Ovary (tissue), 9 donors: ENCODE data around the gene SECTM1. TPM values are rescaled to one million over a fixed set of nuclear protein-coding genes. Genes with fewer than 3 reads are reported as not detected.

Source experiments
- DNase-seq, 5 donors: peaks; one replicate each; pipeline ENCODE4 v3.0.0-alpha.2; 2019 to 2020
- H3K27ac ChIP-seq, 2 donors: fragments of 200-600 bp; one replicate each; pipeline versions ENCODE4 v1.5.1 to v1.8.0; 2019 to 2022
- H3K27me3 ChIP-seq: fragments of 200-600 bp; one replicate; pipeline ENCODE4 v1.8.0; 2022
- H3K36me3 ChIP-seq: fragments of 200-600 bp; sonication (generic); one replicate; pipeline ENCODE4 v1.5.1; 2019
- H3K4me1 ChIP-seq: one replicate; pipeline ENCODE4 v1.8.1; 2013; ENCODE audit warnings: mild to moderate bottlenecking, moderate library complexity; ENCODE audit not compliant: insufficient read depth
- H3K4me3 ChIP-seq: fragments of 200-600 bp; sonication (generic); one replicate; pipeline ENCODE4 v1.5.1; 2017
- H3K9me3 ChIP-seq, 2 donors: fragments of 200-600 bp in 1 of 2; sonication (generic) in 1 of 2; one replicate each; pipeline versions ENCODE4 v1.5.1 to v1.8.1; 2013 to 2019; ENCODE audit warnings: mild to moderate bottlenecking in 1 of 2, moderate library complexity in 1 of 2
- CTCF ChIP-seq, 3 donors: fragments of 450-650 bp in 2 of 3; fragments of 200-600 bp in 1 of 3; IDR thresholded peaks; one replicate each; pipeline versions ENCODE4 v1.5.1 to v1.8.0; 2016 to 2022; ENCODE audit warnings: antibody characterized with exemption in 3 of 3, mild to moderate bottlenecking in 1 of 3
- EP300 ChIP-seq: sonication (generic); formaldehyde crosslinking; IDR thresholded peaks from one replicate; pipeline ENCODE4 v1.6.1; 2017; ENCODE audit warnings: antibody characterized with exemption
- POLR2A ChIP-seq: fragments of 450-650 bp; IDR thresholded peaks from one replicate; pipeline ENCODE4 v1.6.1; 2017; ENCODE audit warnings: antibody characterized with exemption, mild to moderate bottlenecking, moderate library complexity
- WGBS, 3 donors: extraction: QIAGEN DNeasy Blood & Tissue Kit in 1 of 3; methylation state at CpG; one replicate each; pipeline versions ENCODE4 v1.1.5 to v1.1.7; 2013 to 2017; 5-methylcytosine and 5-hydroxymethylcytosine counted together
- intact Hi-C, 4 donors: fragments of 100-400 bp; cut with DNase I; formaldehyde crosslinking; loops; one replicate each; pipeline versions ENCODE4 v1.11.0 to v1.15.1; 2022 to 2023
- polyA plus RNA-seq, 2 donors: library from polyadenylated mRNA; stranded (reverse); fragments of 200-250 nt in 1 of 2; fragments of 350-450 nt in 1 of 2; fragmentation: Illumina TruSeq in 1 of 2; extraction: RNeasy Lipid Tissue Mini Kit (QIAGEN cat#74804) in 1 of 2; gene quantifications; one replicate each; pipeline ENCODE4 v1.2.3, GENCODE V29; 2013 to 2014
- total RNA-seq, 7 donors: library from RNA; depleted of rRNA in 2 of 7; stranded (reverse); fragments of >200 nt in 2 of 7; fragmentation: NEBNext Ultra II Directional in 3 of 7; extraction: Animal tissue kit (Norgen Biotek cat#: 25700) in 3 of 7; gene quantifications; one replicate each; pipeline versions ENCODE4 v1.1.0 to v1.2.4, GENCODE V29; 2016 to 2023
- donor health status: DM: no; HTN: no; CAD: no; lungs with moderate emphysema.
- donor health status: DM: no; HTN: no; CAD: no.
- donor health status: Bipolar disorder and iron deficiency.
- donor health status: DM: yes; HTN: yes; CAD: no.
- donor health status: DM: no; HTN: no; CAD: no.
- donor health status: DM: yes; HTN: yes; CAD: no.

SECTM1 gene
- total and polyA plus RNA-seq, 9 donors, result 2.1 to 20.8 (median 7.9) TPM

GRCh38 chr17:82354804-82355308 is 21.3 kb upstream of the SECTM1 start:
- H3K9me3 ChIP-seq, result no peaks in the 10 kb centered on the region
- intact Hi-C loops, result loop anchor here (5.0 to 10.0 kb wide), 7 partner anchors 60 to 420 kb away; partner anchors contain the start of genes HEXD (in 2 of the 4) and OGFOD3 (in 2 of the 4)
- H3K4me3 ChIP-seq, result no peak overlapping the region
- H3K27ac ChIP-seq, result no peak overlapping the region
- no peaks in the 10 kb centered on the region for H3K27me3 ChIP-seq
- no peak for DNase-seq
- H3K4me1 ChIP-seq, result no peaks in the 10 kb centered on the region
- WGBS, 3 donors, result 77 to 83% (median 81%) methylated on average over 7 of the region's 7 CpGs
- TF ChIP-seq POLR2A, result no peak
- no peak for TF ChIP-seq EP300
- TF ChIP-seq CTCF (IDR thresholded peaks at IDR 0.05), result no peak
- no peaks in the 10 kb centered on the region for H3K36me3 ChIP-seq

- Histone ChIP-seq H3K36me3 (no peaks in the 10 kb centered on the region), H3K9me3 (no peaks in the 10 kb centered on the region), H3K27ac (no peak overlapping the region), H3K4me3 (no peak overlapping the region), H3K27me3 (no peaks in the 10 kb centered on the region), H3K4me1 (peaks cover 3% of the 10 kb centered on the region)
- WGBS, 3 donors, result 83 to 86% (median 86%) methylated on average over 8 of the region's 8 CpGs
- no peak for TF ChIP-seq CTCF (IDR thresholded peaks at IDR 0.05)
- TF ChIP-seq POLR2A, result no peak
- TF ChIP-seq EP300, result no peak
- intact Hi-C loops, result loop anchor here (5.0 to 10.0 kb wide), 7 partner anchors 61 to 421 kb away; partner anchors contain the start of genes HEXD (in 2 of the 4) and OGFOD3 (in 2 of the 4)
- peak in 2 of 5 donors; percentile 20 to 22 for DNase-seq
These were observed 19.9 kb upstream of the SECTM1 start for GRCh38 chr17:82353484-82353883.

GRCh38 chr17:82351713-82352488 is 18.3 kb upstream of the SECTM1 start:
- Histone ChIP-seq H3K27me3 (no peaks in the 10 kb centered on the region), H3K4me1 (peaks cover 3% of the 10 kb centered on the region), H3K36me3 (no peaks in the 10 kb centered on the region), H3K9me3 (no peaks in the 10 kb centered on the region), H3K27ac (no peak overlapping the region), H3K4me3 (no peak overlapping the region)
- 33 to 39% (median 37%) methylated on average over 24 to 26 of the region's 26 CpGs for WGBS, 3 donors
- intact Hi-C loops, result loop anchor here (2.0 to 10.0 kb wide), 9 partner anchors 63 to 423 kb away; partner anchors contain the start of genes HEXD (in 2 of the 4) and OGFOD3 (in 2 of the 4)
- TF ChIP-seq POLR2A (no peak), EP300 (no peak), CTCF (IDR thresholded peaks at IDR 0.05) (peak; percentile 85 to 98 (median 91))
- peak; percentile 76 to 89 (median 86) for DNase-seq

- Histone ChIP-seq H3K9me3 (no peaks in the 10 kb centered on the region), H3K27ac (no peak overlapping the region), H3K27me3 (no peaks in the 10 kb centered on the region), H3K4me1 (peaks cover 3% of the 10 kb centered on the region), H3K36me3 (no peaks in the 10 kb centered on the region), H3K4me3 (no peak overlapping the region)
- no peak for TF ChIP-seq POLR2A
- peak in 1 of 5 donors; percentile 24 for DNase-seq
- WGBS, 3 donors, result 46 to 69% (median 52%) methylated on average over 20 to 21 of the region's 21 CpGs
- intact Hi-C loops, result loop anchor here (2.0 to 10.0 kb wide), 9 partner anchors 64 to 424 kb away; partner anchors contain the start of genes HEXD (in 2 of the 4) and OGFOD3 (in 2 of the 4)
These were observed 17.7 kb upstream of the SECTM1 start for GRCh38 chr17:82351254-82351712.
